Measurements from ENCODE around the gene KIF4A. TPM values are rescaled to one million over a fixed set of nuclear protein-coding genes. Genes with fewer than 3 reads are reported as not detected.

The KIF4A gene
- total and polyA plus RNA-seq, 2 of the 13 experiments (the other 11 are each of a cell fraction or from before 2014, with no cell fraction given) = 9.4 to 28.2 TPM

GRCh38 chrX:70439016-70439415 is 149.1 kb downstream of the KIF4A start (continued):
- no peak for TF ChIP-seq DZIP1 (CRISPR knock-in tag; IDR thresholded peaks at IDR 0.05)
- no peak for TF ChIP-seq ARNTL (CRISPR knock-in tag; IDR thresholded peaks at IDR 0.05)
- no peak for TF ChIP-seq ZNF124 (CRISPR knock-in tag; IDR thresholded peaks at IDR 0.05)
- no peak for TF ChIP-seq ZNF530 (CRISPR knock-in tag; IDR thresholded peaks at IDR 0.05; ENCODE audit: low read depth)
- no peak for TF ChIP-seq MED8 (CRISPR knock-in tag; IDR thresholded peaks at IDR 0.05; ENCODE audit: insufficient replicate concordance)
- TF ChIP-seq ZNF3 (CRISPR knock-in tag; IDR thresholded peaks at IDR 0.05) = no peak
- TF ChIP-seq FOXJ3 (CRISPR knock-in tag; IDR thresholded peaks at IDR 0.05; ENCODE audit: borderline replicate concordance) = no peak

GRCh38 chrX:70442224-70442623 is 152.3 kb downstream of the KIF4A start:
- intact Hi-C loops (cut with micrococcal nuclease; ENCODE audit: unreplicated experiment) (no loop called here), in situ Hi-C loops (cut with HindIII; ENCODE audit: extremely low pct_ligation_motif_present, low pct_unique_long_range_greater_than_20kb) (no loop called here)
- ChIA-PET POLR2A (no interaction called here), CTCF (ENCODE audit: low intra/inter-chr PET ratio, low total read pairs) (no interaction called here)
- no TSS peak for BruUV-seq (replicated peaks)
- no peak for TF ChIP-seq ZNF740 (CRISPR knock-in tag; IDR thresholded peaks at IDR 0.05)
- TF ChIP-seq ZNF710 (CRISPR knock-in tag; IDR thresholded peaks at IDR 0.05; ENCODE audit: borderline replicate concordance) = no peak
- no peak for TF ChIP-seq GABPA (IDR thresholded peaks at IDR 0.05; ENCODE audit: low read depth, low read length)
- no peak for TF ChIP-seq GABPA (CRISPR knock-in tag; IDR thresholded peaks at IDR 0.05; ENCODE audit: low read depth)
- no peak for TF ChIP-seq TBP (CRISPR knock-in tag; IDR thresholded peaks at IDR 0.05)
- TF ChIP-seq ZNF460 (CRISPR knock-in tag; IDR thresholded peaks at IDR 0.05; ENCODE audit: borderline replicate concordance) = no peak
- TF ChIP-seq TP53 (CRISPR knock-in tag; conservative IDR thresholded peaks at IDR 0.05) = no peak
- TF ChIP-seq SAP130 (CRISPR knock-in tag; IDR thresholded peaks at IDR 0.05; ENCODE audit: low read depth) = no peak
- TF ChIP-seq KDM3A (CRISPR knock-in tag; IDR thresholded peaks at IDR 0.05; ENCODE audit: low read depth) = no peak
- H4K20me1 ChIP-seq (ENCODE audit: insufficient read depth, low read length) = no peaks in the 10 kb centered on the region
- H3K27me3 ChIP-seq (ENCODE audit: control insufficient read depth in 1 of 2, insufficient read depth in 2 of 2, low read length in 2 of 2) = peaks cover 4 to 17% of the 10 kb centered on the region in 2 experiments; a peak in 4 of 5 replicates
- FAIRE-seq = no peak
- no peak for DNase-seq (ENCODE audit: low spot score)
- ATAC-seq = no peak
- H3K9me3 ChIP-seq (ENCODE audit: low read length) = no peaks in the 10 kb centered on the region
- 15% methylated on average over 6 of the region's 6 CpGs for WGBS (ENCODE audit: low lambda C conversion rate)
- H3K4me1 ChIP-seq (ENCODE audit: insufficient read depth, low read length) = 0 out of 2 replicates have a peak, but pooled peaks cover under 1% of the 10 kb centered on the region
- H3K27ac ChIP-seq (ENCODE audit: extremely low read length, insufficient read depth, low read length) = no peak overlapping the region
- H3K4me2 ChIP-seq (ENCODE audit: low read depth, low read length) = no peak overlapping the region
- no peak overlapping the region for H3K4me3 ChIP-seq (replicated peaks in 1 of 3; ENCODE audit: insufficient read depth in 1 of 3, low read depth in 2 of 3, low read length in 3 of 3)
- no peak overlapping the region for H2AFZ ChIP-seq (ENCODE audit: low read length)
- H3K9ac ChIP-seq (ENCODE audit: insufficient read depth, low read depth, low read length) = no peak overlapping the region
- no peaks in the 10 kb centered on the region for H3K36me3 ChIP-seq (replicated peaks in 1 of 2; ENCODE audit: control insufficient read depth in 1 of 2, insufficient read depth in 2 of 2, low read length in 2 of 2)
- no peaks in the 10 kb centered on the region for H3K79me2 ChIP-seq (ENCODE audit: insufficient read depth, low read length)

Measured in HepG2 (cell line).